WTC11 (cell line): Measurements from ENCODE around the gene CTNS. TPM values are rescaled to one million over a fixed set of nuclear protein-coding genes. Genes with fewer than 3 reads are reported as not detected.

Experiments
- E2F5 ChIP-seq: sonication (generic); formaldehyde crosslinking; IDR thresholded peaks from 2 replicates; pipeline ENCODE4 v1.8.1; 2022; ENCODE audit warnings: mild to moderate bottlenecking, moderate library complexity, missing genetic modification reagents
- NFE2L1 ChIP-seq: sonication (generic); formaldehyde crosslinking; IDR thresholded peaks from 2 replicates; pipeline ENCODE4 v1.8.1; 2023; ENCODE audit warnings: missing genetic modification reagents
- NR2C2 ChIP-seq: sonication (generic); formaldehyde crosslinking; IDR thresholded peaks from 2 replicates; pipeline ENCODE4 v1.8.0; 2022; ENCODE audit warnings: mild to moderate bottlenecking, missing genetic modification reagents
- RORB ChIP-seq: fragments of 250-450 bp; sonication (Bioruptor Pico); IDR thresholded peaks from 2 replicates; pipeline ENCODE4 v1.9.0; 2021; ENCODE audit warnings: mild to moderate bottlenecking
- SMAD4 ChIP-seq: sonication (generic); formaldehyde crosslinking; IDR thresholded peaks from 2 replicates; pipeline ENCODE4 v1.8.0; 2022; ENCODE audit warnings: mild to moderate bottlenecking, missing genetic modification reagents
- SP1 ChIP-seq: sonication (generic); formaldehyde crosslinking; conservative IDR thresholded peaks from 2 replicates; pipeline ENCODE4 v1.8.1; 2022; ENCODE audit warnings: missing genetic modification reagents
- total RNA-seq: library from RNA; stranded (reverse); gene quantifications from 3 replicates; pipeline ENCODE4 v1.2.3, GENCODE V29; 2021
- TF ChIP-seq, protein P1 (sequence below): fragments of 250-450 bp; sonication (Bioruptor Pico); IDR thresholded peaks from 2 replicates; pipeline ENCODE4 v1.9.0; 2021; ENCODE audit warnings: mild to moderate bottlenecking

The CTNS gene
- total RNA-seq, 1 experiment from 2014 or later = 10.7 TPM

- TF ChIP-seq, protein P1, sequence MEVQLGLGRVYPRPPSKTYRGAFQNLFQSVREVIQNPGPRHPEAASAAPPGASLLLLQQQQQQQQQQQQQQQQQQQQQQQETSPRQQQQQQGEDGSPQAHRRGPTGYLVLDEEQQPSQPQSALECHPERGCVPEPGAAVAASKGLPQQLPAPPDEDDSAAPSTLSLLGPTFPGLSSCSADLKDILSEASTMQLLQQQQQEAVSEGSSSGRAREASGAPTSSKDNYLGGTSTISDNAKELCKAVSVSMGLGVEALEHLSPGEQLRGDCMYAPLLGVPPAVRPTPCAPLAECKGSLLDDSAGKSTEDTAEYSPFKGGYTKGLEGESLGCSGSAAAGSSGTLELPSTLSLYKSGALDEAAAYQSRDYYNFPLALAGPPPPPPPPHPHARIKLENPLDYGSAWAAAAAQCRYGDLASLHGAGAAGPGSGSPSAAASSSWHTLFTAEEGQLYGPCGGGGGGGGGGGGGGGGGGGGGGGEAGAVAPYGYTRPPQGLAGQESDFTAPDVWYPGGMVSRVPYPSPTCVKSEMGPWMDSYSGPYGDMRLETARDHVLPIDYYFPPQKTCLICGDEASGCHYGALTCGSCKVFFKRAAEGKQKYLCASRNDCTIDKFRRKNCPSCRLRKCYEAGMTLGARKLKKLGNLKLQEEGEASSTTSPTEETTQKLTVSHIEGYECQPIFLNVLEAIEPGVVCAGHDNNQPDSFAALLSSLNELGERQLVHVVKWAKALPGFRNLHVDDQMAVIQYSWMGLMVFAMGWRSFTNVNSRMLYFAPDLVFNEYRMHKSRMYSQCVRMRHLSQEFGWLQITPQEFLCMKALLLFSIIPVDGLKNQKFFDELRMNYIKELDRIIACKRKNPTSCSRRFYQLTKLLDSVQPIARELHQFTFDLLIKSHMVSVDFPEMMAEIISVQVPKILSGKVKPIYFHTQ (CRISPR knock-in tag) = no peak
- TF ChIP-seq SMAD4 (CRISPR knock-in tag) (no peak), E2F5 (CRISPR knock-in tag) (no peak), SP1 (no peak), NR2C2 (CRISPR knock-in tag) (no peak), NFE2L1 (no peak), RORB (CRISPR knock-in tag) (no peak)
- TF ChIP-seq, all 79 proteins: peak for 0
Measured at GRCh38 chr17:3710951-3711383, 74.4 kb downstream of the CTNS start (continued).

Other genes starting within 250 kb of the CTNS start
- not detected in 3 replicates for gene OR1E1, start 238.3 kb upstream of the CTNS start, total RNA-seq
- not detected in 3 replicates for gene OR3A3, start 225.4 kb upstream of the CTNS start, total RNA-seq
- gene OR1E2, start 202.9 kb upstream of the CTNS start, total RNA-seq = not detected in 3 replicates
- gene SPATA22, start 164.9 kb upstream of the CTNS start, total RNA-seq = not detected in 3 replicates
- gene ASPA, start 160.8 kb upstream of the CTNS start, total RNA-seq = 0.04 TPM in 1 of 3 replicates, not detected in the others
- gene TRPV3, start 78.9 kb upstream of the CTNS start, total RNA-seq = 0.35 to 0.82 TPM (median 0.53 TPM) in 3 replicates
- gene TRPV1, start 27.3 kb upstream of the CTNS start, total RNA-seq = 4.4 to 6.1 TPM (median 4.7 TPM) in 3 replicates
- 29.0 to 29.3 TPM (median 29.2 TPM) in 3 replicates for gene SHPK, start 510 bp upstream of the CTNS start, total RNA-seq
- gene TAX1BP3, start 31.8 kb downstream of the CTNS start, total RNA-seq = 71.9 to 76.9 TPM (median 76.2 TPM) in 3 replicates
- gene EMC6, start 32.1 kb downstream of the CTNS start, total RNA-seq = 81.2 to 89.7 TPM (median 86.0 TPM) in 3 replicates
- gene P2RX5, start 59.4 kb downstream of the CTNS start, total RNA-seq = 6.4 to 9.5 TPM (median 8.8 TPM) in 3 replicates
- 30.0 to 30.8 TPM (median 30.4 TPM) in 3 replicates for gene HASPIN, start 87.1 kb downstream of the CTNS start, total RNA-seq
- gene ITGAE, start 164.4 kb downstream of the CTNS start, total RNA-seq = 18.6 to 21.3 TPM (median 19.5 TPM) in 3 replicates
- 48.7 to 51.3 TPM (median 49.6 TPM) in 3 replicates for gene NCBP3, start 209.5 kb downstream of the CTNS start, total RNA-seq